ENCODE results near the gene PGM3. TPM values are rescaled to one million over a fixed set of nuclear protein-coding genes. Genes with fewer than 3 reads are reported as not detected.

PGM3 gene
- 31.8 TPM for total RNA-seq
- 10.3 TPM for polyA plus RNA-seq (ENCODE audit: insufficient read depth, low read depth, low replicate concordance)
- long read RNA-seq, donor 1, full-length matches to known transcripts: 5 of 5 reads
- long read RNA-seq, donor 1, partial matches to known transcripts: 0 of 5 reads
- long read RNA-seq, donor 1, other reads (novel, unspliced or antisense): 0 of 5 reads
- long read RNA-seq, donor 2, full-length matches to known transcripts: 6 of 6 reads
- long read RNA-seq, donor 2, partial matches to known transcripts: 0 of 6 reads
- long read RNA-seq, donor 2, other reads (novel, unspliced or antisense): 0 of 6 reads
- long read RNA-seq, donor 3, full-length matches to known transcripts: 10 of 17 reads
- long read RNA-seq, donor 3, partial matches to known transcripts: 7 of 17 reads
- long read RNA-seq, donor 3, other reads (novel, unspliced or antisense): 0 of 17 reads
- long read RNA-seq, donor 4, full-length matches to known transcripts: 6 of 6 reads
- long read RNA-seq, donor 4, partial matches to known transcripts: 0 of 6 reads
- long read RNA-seq, donor 4, other reads (novel, unspliced or antisense): 0 of 6 reads
- long read RNA-seq, donor 5, full-length matches to known transcripts: 2 of 2 reads
- long read RNA-seq, donor 5, partial matches to known transcripts: 0 of 2 reads
- long read RNA-seq, donor 5, other reads (novel, unspliced or antisense): 0 of 2 reads
- long read RNA-seq, donor 6, full-length matches to known transcripts: 5 of 10 reads
- long read RNA-seq, donor 6, partial matches to known transcripts: 5 of 10 reads
- long read RNA-seq, donor 6, other reads (novel, unspliced or antisense): 0 of 10 reads
- long read RNA-seq, donor 7, full-length matches to known transcripts: 15 of 25 reads
- long read RNA-seq, donor 7, partial matches to known transcripts: 3 of 25 reads
- long read RNA-seq, donor 7, other reads (novel, unspliced or antisense): 7 of 25 reads
- long read RNA-seq, donor 8, full-length matches to known transcripts: 2 of 2 reads
- long read RNA-seq, donor 8, partial matches to known transcripts: 0 of 2 reads
- long read RNA-seq, donor 8, other reads (novel, unspliced or antisense): 0 of 2 reads
- long read RNA-seq, donor 9, full-length matches to known transcripts: 2 of 2 reads
- long read RNA-seq, donor 9, partial matches to known transcripts: 0 of 2 reads
- long read RNA-seq, donor 9, other reads (novel, unspliced or antisense): 0 of 2 reads
- long read RNA-seq, donor 10, full-length matches to known transcripts: 5 of 5 reads
- long read RNA-seq, donor 10, partial matches to known transcripts: 0 of 5 reads
- long read RNA-seq, donor 10, other reads (novel, unspliced or antisense): 0 of 5 reads

DNA sequence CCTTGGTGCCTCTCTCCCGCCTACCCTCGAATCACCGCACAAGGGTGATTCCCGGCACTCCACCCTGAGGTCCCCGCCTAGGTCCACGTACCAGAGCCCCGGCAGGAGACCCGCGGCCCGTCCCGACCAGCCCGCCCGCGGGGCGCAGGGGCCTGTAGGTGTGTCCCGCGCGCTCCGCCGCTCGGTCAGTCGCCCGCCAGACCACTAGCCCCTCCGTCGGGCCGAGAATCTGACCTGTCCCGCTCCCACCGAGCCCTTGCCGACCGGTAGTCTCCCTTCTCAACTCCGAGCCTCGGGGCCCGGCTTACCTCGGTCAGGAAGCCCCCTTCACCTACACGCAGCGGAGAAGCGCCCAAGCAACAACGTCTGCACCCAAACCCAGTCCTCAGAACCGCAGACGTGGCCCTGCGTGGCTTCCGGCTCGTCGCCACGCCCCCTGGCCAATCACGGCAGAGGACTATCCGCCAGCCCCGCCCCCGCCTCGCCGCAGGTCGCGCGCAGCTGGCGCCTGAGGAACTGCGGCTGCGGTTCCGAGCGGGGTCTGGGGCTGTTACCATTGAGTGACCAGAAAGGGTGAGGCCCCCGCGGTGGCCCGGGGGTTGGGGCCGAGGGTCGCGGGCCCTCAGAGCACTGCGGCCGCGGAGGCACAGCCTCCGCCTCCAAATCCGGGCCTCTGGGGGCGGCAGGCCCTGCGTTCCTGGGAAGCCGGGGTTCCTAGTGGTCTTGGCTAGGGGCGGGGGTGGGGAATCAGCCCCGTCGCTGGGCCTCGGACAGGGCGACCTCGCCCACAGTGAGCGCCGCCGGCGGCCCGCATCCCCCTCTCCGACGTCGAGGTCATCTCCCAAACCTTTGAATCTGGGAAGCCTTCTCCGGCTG, at the start of gene PGM3, which contains the start of gene RWDD2A:
TSS of gene PGM3 (minus strand) at position 395 of the 876 bp plus-strand sequence. CDS start 2,253 bp downstream, outside the sequence.
TSS of gene RWDD2A (plus strand) at position 487 of the 876 bp plus-strand sequence. CDS start 1,095 bp downstream, outside the sequence.
- Histone ChIP-seq H3K4me3 (ENCODE audit: low read length in 3 of 3) (peak within 1 kb of the TSS; percentile 71 to 87 (median 85)), H3K27ac (ENCODE audit: low read depth in 2 of 2, low read length in 2 of 2) (peak within 1 kb of the TSS; percentile 59 to 76), H3K9ac (ENCODE audit: low read length in 3 of 3) (peak within 1 kb of the TSS; percentile 61 to 78 (median 75)), H3K9me3 (ENCODE audit: control insufficient read depth in 2 of 3, insufficient read depth in 1 of 3, low read length in 3 of 3) (no peaks in the 10 kb centered on the region), H3K27me3 (ENCODE audit: control insufficient read depth, insufficient read depth, low read length) (no peaks in the 10 kb centered on the region), H3K36me3 (ENCODE audit: control insufficient read depth in 2 of 3, insufficient read depth in 3 of 3, low read length in 3 of 3) (peaks cover 0 to 3% (median 0%) of the 10 kb centered on the region in 3 donors), H3K4me1 (ENCODE audit: control insufficient read depth in 2 of 3, insufficient read depth in 2 of 3, low read depth in 1 of 3, low read length in 3 of 3) (peaks cover 0 to 3% (median 0%) of the 10 kb centered on the region in 3 donors)
- DNase-seq (peak; percentile 90 to 96 (median 94)), FAIRE-seq (no peak)
- intact Hi-C loops (cut with DNase I): no loop called here
- TF ChIP-seq CTCF (IDR thresholded peaks at IDR 0.05; ENCODE audit: borderline replicate concordance, extremely low read depth, insufficient read depth): no peak

DNA sequence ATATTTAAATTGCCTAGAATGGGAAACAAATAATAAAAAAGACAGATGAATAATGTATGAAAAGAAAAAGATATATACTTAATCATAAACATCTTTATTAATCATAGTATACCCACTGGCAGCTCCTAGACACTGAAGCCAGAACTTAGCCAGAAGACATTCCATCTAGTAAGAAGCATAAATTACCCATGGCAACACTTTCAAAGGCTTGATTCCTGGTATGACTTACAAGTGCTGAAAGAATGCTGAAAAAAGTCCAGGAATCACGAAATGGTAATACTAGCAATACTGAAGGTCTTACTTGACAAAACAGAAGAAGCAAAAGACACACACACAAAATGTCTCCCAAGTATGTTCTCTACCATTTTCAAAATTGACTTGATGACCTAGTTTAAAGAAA, 38.1 kb upstream of the PGM3 start:
- DNase-seq: no peak
- Histone ChIP-seq H3K4me3 (ENCODE audit: low read length in 3 of 3) (no peak overlapping the region), H3K36me3 (ENCODE audit: control insufficient read depth in 2 of 3, insufficient read depth in 3 of 3, low read length in 3 of 3) (no peaks in the 10 kb centered on the region), H3K27ac (ENCODE audit: low read depth in 2 of 2, low read length in 2 of 2) (no peak overlapping the region), H3K9ac (ENCODE audit: low read length in 3 of 3) (no peak overlapping the region), H3K27me3 (ENCODE audit: control insufficient read depth, insufficient read depth, low read length) (no peaks in the 10 kb centered on the region), H3K4me1 (ENCODE audit: control insufficient read depth in 2 of 3, insufficient read depth in 2 of 3, low read depth in 1 of 3, low read length in 3 of 3) (no peaks in the 10 kb centered on the region), H3K9me3 (ENCODE audit: control insufficient read depth in 2 of 3, insufficient read depth in 1 of 3, low read length in 3 of 3) (no peaks in the 10 kb centered on the region)
- intact Hi-C loops (cut with DNase I): no loop called here
- TF ChIP-seq CTCF (IDR thresholded peaks at IDR 0.05; ENCODE audit: borderline replicate concordance, extremely low read depth, insufficient read depth): no peak
- no peak for FAIRE-seq

DNA sequence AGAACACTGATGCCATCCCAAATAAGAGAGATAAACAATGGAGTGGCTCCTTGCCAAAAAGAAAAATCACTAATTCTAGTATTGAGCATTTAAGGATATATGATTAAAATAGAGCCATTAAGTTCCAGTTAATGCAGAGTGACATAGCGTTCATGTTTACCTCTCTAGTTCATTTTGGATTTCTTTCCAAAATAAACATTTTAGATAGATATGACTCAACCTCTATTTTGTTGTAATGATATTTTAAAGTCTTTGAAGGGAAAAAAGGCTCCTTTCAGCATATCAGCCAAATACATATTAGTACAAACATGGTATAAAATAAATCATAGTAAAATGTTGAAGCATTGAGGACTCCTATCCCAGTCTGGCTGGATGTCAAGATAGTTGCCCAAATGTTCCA, 33.5 kb upstream of the PGM3 start:
- Histone ChIP-seq H3K4me3 (ENCODE audit: low read length in 3 of 3) (no peak overlapping the region), H3K27ac (ENCODE audit: low read depth in 2 of 2, low read length in 2 of 2) (no peak overlapping the region), H3K4me1 (ENCODE audit: control insufficient read depth in 2 of 3, insufficient read depth in 2 of 3, low read depth in 1 of 3, low read length in 3 of 3) (no peaks in the 10 kb centered on the region), H3K9ac (ENCODE audit: low read length in 3 of 3) (no peak overlapping the region), H3K9me3 (ENCODE audit: control insufficient read depth in 2 of 3, insufficient read depth in 1 of 3, low read length in 3 of 3) (no peaks in the 10 kb centered on the region), H3K27me3 (ENCODE audit: control insufficient read depth, insufficient read depth, low read length) (no peaks in the 10 kb centered on the region), H3K36me3 (ENCODE audit: control insufficient read depth in 2 of 3, insufficient read depth in 3 of 3, low read length in 3 of 3) (no peaks in the 10 kb centered on the region)
- DNase-seq (no peak), FAIRE-seq (no peak)
- intact Hi-C loops (cut with DNase I): no loop called here
- TF ChIP-seq CTCF (IDR thresholded peaks at IDR 0.05; ENCODE audit: borderline replicate concordance, extremely low read depth, insufficient read depth): no peak
